H7 (cell line): Measurements from ENCODE around the gene KRT73. TPM values are rescaled to one million over a fixed set of nuclear protein-coding genes. Genes with fewer than 3 reads are reported as not detected.
"Not testable (repeated sequence)": the region's sequence is repeated elsewhere in the genome, so short reads cannot be mapped to it uniquely, and the experiment has no call there.

Source experiments
- DNase-seq: peaks from one replicate; pipeline ENCODE4 v3.0.0; 2012
- H3K27me3 ChIP-seq: 2 replicates; pipeline ENCODE4 v1.6.0; 2011; ENCODE audit warnings: mild to moderate bottlenecking, low read length; ENCODE audit not compliant: control insufficient read depth, insufficient read depth
- H3K36me3 ChIP-seq: replicated peaks from 2 replicates; pipeline ENCODE4 v1.5.1; 2011; ENCODE audit warnings: low read length; ENCODE audit not compliant: control insufficient read depth, insufficient read depth
- H3K4me3 ChIP-seq: 2 replicates; pipeline ENCODE4 v1.5.1; 2011; ENCODE audit warnings: low read depth, mild to moderate bottlenecking, control low read depth, low read length, moderate library complexity; ENCODE audit not compliant: insufficient read depth
- total RNA-seq: library from RNA; depleted of rRNA; stranded (reverse); fragments of >200 nt; shearing (Covaris generic); gene quantifications from 2 replicates; pipeline ENCODE4 v1.2.3, GENCODE V29; 2014

The KRT73 gene
- total RNA-seq, 1 experiment from 2014 or later, result not detected

- no peak overlapping the region for H3K4me3 ChIP-seq
- no peaks in the 10 kb centered on the region for H3K36me3 ChIP-seq
- DNase-seq, result no peak
- H3K27me3 ChIP-seq, result no peaks in the 10 kb centered on the region
Observed at GRCh38 chr12:52606096-52606495, 12.3 kb downstream of the KRT73 start.

GRCh38 chr12:52605542-52605941 is 12.8 kb downstream of the KRT73 start:
- H3K4me3 ChIP-seq, result no peak overlapping the region
- DNase-seq, result no peak
- no peaks in the 10 kb centered on the region for H3K36me3 ChIP-seq
- H3K27me3 ChIP-seq, result no peaks in the 10 kb centered on the region

GRCh38 chr12:52604859-52605258 is 13.5 kb downstream of the KRT73 start:
- no peaks in the 10 kb centered on the region for H3K27me3 ChIP-seq
- no peaks in the 10 kb centered on the region for H3K36me3 ChIP-seq
- DNase-seq, result no peak
- H3K4me3 ChIP-seq, result no peak overlapping the region

GRCh38 chr12:52603314-52603713 is 15.0 kb downstream of the KRT73 start:
- Histone ChIP-seq H3K36me3 (no peaks in the 10 kb centered on the region), H3K4me3 (no peak overlapping the region), H3K27me3 (no peaks in the 10 kb centered on the region; the same call in 1 of the 2 replicates)
- no peak for DNase-seq

DNA sequence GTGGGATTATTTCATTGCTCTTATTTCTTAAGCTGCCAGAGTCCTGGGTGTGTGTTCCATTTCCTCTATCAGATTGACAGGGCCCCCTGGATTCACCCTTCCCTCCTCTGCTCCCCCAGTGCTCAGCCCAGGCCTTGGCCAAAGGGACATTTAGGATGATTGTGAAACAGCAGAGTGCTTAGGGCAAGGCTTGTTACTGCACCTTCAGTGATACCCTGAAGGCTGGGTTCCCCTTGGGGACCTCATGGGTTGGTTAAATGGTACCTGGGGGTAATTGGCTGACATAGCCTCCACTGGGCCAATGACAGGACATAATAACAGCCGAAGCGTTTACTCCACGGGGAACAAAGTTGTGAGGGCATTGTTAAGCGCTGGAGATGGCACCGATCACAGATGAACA is 15.8 kb downstream of the KRT73 start:
- Histone ChIP-seq H3K4me3 (no peak overlapping the region), H3K27me3 (no peaks in the 10 kb centered on the region; the same call in 1 of the 2 replicates), H3K36me3 (no peaks in the 10 kb centered on the region)
- DNase-seq, result no peak

GRCh38 chr12:52601671-52602070 is 16.7 kb downstream of the KRT73 start:
- no peak for DNase-seq
- Histone ChIP-seq H3K4me3 (no peak overlapping the region), H3K36me3 (no peaks in the 10 kb centered on the region), H3K27me3 (no peaks in the 10 kb centered on the region; the same call in 1 of the 2 replicates)

- no peak for DNase-seq
- H3K27me3 ChIP-seq, result no peaks in the 10 kb centered on the region; the same call in 1 of the 2 replicates
- H3K36me3 ChIP-seq, result no peaks in the 10 kb centered on the region
- no peak within 1 kb of the TSS for H3K4me3 ChIP-seq
Observed at GRCh38 chr12:52600941-52601481, 17.3 kb downstream of the KRT73 start, which contains the start of gene KRT72. KRT72 (minus strand) TSS chr12:52601463; CDS start chr12:52601452, 11 bp downstream.

- Histone ChIP-seq H3K36me3 (no peaks in the 10 kb centered on the region), H3K4me3 (no peak overlapping the region), H3K27me3 (no peaks in the 10 kb centered on the region; the same call in 1 of the 2 replicates)
- DNase-seq, result no peak
Observed at GRCh38 chr12:52600475-52600874, 17.9 kb downstream of the KRT73 start.

DNA sequence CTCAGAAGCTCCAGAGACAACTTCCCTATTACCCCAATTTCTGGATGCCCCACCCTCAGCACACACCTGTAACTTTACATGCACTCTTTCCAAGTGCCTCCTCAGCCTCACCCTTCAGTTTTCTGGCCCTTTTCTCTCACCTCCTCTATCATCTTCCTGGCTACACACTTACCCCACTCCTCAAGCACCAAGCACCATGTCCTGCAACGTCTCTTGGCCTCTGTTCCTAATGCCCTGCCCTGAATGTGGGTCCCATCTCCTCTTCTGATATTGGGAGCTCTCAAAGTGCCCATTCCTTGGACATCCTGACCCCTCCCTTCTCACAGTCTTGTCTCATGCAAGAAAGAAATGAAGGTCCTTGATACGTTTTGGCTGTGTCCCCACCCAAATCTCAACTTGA is 18.3 kb downstream of the KRT73 start:
- DNase-seq, result no peak
- Histone ChIP-seq H3K4me3 (no peak overlapping the region), H3K27me3 (no peaks in the 10 kb centered on the region; the same call in 1 of the 2 replicates), H3K36me3 (no peaks in the 10 kb centered on the region)

GRCh38 chr12:52598966-52599365 is 19.4 kb downstream of the KRT73 start:
- Histone ChIP-seq H3K27me3 (no peaks in the 10 kb centered on the region; the same call in 1 of the 2 replicates), H3K4me3 (no peak overlapping the region), H3K36me3 (no peaks in the 10 kb centered on the region)
- DNase-seq, result no peak

- not testable (repeated sequence) for DNase-seq, H3K27me3 ChIP-seq, H3K36me3 ChIP-seq, H3K4me3 ChIP-seq
Observed at GRCh38 chr12:52594237-52594636, 24.1 kb downstream of the KRT73 start.

DNA sequence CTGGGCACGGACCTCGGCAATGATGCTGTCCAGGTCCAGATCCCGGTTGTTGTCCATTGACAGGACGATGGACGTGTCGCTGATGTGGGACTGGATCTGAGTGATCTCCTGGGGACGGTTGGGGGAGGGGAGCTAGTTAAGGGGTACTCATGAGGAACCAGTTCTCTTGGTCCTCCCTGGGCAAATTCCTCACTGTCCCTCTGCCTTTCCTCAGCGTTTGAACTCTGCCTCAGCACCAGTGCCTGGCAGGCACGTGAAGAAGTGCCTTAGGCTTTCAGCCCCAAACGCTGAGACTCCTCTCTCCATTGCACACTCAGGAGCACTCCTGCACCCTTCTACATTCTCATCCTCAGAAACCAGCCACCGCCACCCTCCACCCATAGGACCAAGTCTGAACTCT is 26.8 kb downstream of the KRT73 start:
- Histone ChIP-seq H3K36me3 (no peaks in the 10 kb centered on the region), H3K4me3 (no peak overlapping the region), H3K27me3 (no peaks in the 10 kb centered on the region)
- no peak for DNase-seq

GRCh38 chr12:52590021-52590420 is 28.3 kb downstream of the KRT73 start:
- Histone ChIP-seq H3K36me3 (no peaks in the 10 kb centered on the region), H3K4me3 (no peak overlapping the region), H3K27me3 (no peaks in the 10 kb centered on the region)
- no peak for DNase-seq

DNA sequence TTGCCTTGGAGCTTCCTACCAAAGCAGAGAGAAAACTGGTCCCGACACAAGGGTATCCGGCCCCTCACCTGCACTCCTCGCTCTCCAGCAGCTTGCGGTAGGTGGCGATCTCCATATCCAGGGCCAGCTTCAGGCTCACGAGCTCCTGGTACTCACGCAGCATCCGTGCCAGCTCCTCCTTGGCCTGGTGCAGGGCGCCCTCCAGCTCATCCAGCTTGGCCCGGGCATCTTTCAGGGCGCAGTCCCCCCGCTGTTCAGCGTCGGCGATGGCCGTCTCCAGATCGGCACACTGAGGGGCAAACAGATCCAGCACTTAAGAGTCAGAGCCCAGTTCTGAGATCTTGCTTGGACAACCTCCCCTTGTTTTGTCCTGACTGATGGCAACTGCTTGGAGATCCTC is 30.8 kb downstream of the KRT73 start:
- no peaks in the 10 kb centered on the region for H3K27me3 ChIP-seq
- no peaks in the 10 kb centered on the region for H3K36me3 ChIP-seq
- no peak overlapping the region for H3K4me3 ChIP-seq
- DNase-seq, result no peak

- DNase-seq, result no peak
- H3K27me3 ChIP-seq, result no peaks in the 10 kb centered on the region
- H3K4me3 ChIP-seq, result no peak overlapping the region
- H3K36me3 ChIP-seq, result no peaks in the 10 kb centered on the region
Observed at GRCh38 chr12:52585946-52586345, 32.4 kb downstream of the KRT73 start.

GRCh38 chr12:52585066-52585465 is 33.3 kb downstream of the KRT73 start:
- Histone ChIP-seq H3K27me3 (no peaks in the 10 kb centered on the region), H3K36me3 (no peaks in the 10 kb centered on the region), H3K4me3 (no peak overlapping the region)
- DNase-seq, result no peak
